ENCODE measurements around the gene AK1.
A peak's percentile ranks its signal among the peaks of the same experiment; 100 is the strongest.

The AK1 gene

DNA sequence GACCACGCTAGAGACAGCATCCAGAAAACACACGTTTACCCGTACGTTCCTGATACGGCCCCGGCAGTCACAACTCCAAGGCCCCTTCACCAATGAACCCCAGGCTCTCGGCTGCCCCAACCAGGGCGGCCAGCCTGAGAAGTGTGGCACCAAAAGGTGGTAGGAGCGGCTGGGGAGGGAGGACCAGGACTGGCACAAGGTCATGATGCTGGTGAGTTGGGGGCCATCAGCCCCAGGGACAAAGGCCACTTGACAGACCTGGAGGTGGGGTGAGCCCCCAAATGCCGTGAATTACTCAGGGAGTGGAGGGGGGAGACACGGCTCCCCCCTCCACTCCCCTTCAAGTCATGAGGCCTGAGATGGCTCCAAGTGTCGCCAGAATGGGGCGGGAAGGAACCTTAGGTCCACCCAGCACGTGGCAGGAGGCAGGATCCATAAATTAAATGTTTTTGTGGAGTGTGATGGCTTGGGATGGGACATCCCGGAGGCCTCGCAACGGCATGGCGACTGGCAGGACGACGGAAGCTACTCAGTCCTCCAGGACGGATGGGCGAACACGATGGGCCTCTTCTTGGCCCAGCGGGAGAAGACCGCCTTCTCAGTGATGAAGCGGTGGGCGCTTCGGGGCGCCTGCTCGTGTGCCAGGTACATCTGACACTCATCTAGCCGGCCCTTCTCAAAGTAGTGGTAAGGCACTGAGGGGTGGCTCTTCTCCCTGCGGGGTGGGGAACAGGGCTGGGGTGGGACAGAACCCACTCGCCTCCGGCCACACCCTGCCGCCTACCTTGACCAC, 30.6 kb upstream of the AK1 start:
- DNase-seq, result no peak

DNA sequence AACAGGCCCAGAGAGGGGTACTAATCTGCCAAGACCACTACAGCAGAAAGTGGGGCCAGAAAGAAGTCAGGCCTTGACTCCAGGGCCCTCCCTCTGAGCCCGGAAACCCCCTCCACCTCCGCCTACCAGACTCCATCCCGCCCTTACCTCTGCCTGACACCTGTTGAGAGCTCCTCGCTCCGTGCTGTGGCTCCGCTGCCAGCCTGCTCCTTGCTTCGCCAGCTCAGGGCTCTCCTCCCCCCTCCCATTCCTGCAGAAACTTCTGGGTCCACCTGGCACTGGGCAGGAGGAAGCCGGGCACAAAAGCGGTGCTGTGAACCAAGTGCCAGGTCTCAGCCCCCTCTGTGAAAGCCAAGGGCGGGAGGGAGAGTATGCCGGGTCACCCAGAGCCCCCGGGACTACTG, 28.3 kb upstream of the AK1 start:
- no peak for DNase-seq

DNA sequence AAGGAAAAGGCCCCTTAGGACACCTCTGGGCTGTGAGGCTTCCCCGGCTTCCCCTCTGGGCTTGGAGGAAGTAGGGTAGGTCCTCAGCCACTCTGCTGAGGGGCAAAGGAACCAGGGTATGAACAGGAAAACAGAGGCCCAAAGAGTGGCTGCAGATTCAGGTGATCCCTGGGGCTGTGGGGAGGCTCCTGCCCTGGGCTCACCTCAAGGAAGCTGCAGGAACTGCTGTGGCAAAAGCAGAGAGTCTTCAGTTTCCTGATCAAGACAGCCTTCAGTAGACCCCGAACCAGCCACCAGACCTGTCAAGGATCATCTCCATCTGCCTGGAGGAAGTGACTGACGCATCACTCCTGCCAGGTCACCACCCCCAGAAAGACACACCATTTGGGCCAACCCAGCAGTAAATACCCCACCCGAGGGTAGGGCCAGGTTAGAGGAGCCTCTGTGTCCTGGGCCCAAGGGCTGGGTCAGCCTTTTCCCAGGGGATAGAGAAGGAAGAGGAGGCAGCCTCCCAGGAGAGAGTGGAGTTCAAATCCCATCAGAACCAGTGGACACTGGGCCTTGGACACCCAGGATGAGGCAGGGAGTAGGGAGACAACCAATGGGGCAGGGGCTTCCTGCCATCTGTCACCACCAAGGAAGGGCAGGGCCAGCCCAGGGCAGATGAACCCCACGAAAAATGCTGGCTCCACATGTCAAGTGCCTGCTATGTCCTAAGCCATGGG, 27.7 kb upstream of the AK1 start:
- DNase-seq, result no peak

DNA sequence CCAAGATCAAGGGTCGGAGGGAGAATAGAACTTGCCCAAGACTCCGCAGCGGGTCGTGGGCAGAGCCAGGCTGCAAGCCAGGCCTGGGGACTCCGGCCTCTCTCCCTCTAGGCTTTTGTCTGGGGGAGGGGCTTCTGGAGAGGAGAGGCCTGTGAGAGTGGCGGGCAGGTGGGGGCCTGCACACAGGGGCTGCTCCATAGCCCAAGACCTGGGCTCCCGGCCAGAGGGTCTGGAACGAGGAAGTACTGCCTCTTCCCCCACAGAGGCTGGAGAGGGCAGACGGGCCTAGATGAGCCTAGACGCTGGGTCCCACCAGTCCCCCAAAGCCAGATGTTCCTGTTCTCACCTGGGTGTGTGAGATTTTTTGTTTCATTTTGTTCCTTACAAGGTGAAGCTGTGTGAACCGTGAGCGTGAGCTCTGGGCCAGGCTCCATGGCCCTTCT, 27.1 kb upstream of the AK1 start:
- no peak for DNase-seq

DNA sequence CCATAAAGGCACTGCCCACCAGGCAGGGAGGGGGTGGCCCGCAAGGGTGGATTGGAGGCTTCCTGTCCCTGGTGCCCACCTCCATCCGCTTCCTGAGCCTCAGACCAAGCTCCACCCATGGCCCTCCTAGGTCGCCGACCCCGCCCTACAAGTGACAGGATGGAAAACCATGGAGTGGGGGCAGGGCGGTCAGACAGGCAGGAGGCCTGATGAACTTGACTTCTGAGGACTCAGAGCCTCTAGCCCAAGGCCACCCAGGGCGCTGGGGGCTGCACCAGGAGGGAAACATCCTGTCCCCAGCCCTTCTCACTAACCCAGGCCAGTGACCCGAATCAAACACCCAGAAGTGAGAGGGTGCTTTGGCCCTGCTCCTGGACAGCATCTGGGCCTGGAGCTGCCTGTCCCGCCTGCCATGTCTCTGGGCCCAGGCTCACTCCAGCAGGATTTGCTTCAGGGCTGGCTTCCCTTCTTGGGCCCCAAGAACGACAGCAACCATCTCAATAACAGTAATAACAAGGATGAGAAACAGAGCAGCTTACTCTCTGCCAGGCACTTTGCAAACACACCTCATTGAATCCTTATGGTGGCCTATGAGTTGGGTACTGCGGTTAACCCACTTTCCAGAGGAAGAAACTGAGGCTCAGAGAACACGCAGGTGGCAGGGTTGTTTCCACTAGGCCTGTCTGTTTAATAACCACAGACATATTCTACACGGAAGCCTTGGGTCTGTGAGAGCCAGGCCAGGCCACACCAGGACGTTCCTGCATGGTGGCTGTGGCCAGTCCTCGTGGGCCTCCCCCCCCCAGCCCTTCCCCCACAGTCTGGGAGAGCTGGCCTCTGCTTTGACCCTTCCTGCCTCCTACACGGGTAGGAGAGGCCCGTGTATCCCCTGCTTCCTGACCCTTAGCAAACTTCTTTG, 26.3 kb upstream of the AK1 start:
- no peak for DNase-seq

DNA sequence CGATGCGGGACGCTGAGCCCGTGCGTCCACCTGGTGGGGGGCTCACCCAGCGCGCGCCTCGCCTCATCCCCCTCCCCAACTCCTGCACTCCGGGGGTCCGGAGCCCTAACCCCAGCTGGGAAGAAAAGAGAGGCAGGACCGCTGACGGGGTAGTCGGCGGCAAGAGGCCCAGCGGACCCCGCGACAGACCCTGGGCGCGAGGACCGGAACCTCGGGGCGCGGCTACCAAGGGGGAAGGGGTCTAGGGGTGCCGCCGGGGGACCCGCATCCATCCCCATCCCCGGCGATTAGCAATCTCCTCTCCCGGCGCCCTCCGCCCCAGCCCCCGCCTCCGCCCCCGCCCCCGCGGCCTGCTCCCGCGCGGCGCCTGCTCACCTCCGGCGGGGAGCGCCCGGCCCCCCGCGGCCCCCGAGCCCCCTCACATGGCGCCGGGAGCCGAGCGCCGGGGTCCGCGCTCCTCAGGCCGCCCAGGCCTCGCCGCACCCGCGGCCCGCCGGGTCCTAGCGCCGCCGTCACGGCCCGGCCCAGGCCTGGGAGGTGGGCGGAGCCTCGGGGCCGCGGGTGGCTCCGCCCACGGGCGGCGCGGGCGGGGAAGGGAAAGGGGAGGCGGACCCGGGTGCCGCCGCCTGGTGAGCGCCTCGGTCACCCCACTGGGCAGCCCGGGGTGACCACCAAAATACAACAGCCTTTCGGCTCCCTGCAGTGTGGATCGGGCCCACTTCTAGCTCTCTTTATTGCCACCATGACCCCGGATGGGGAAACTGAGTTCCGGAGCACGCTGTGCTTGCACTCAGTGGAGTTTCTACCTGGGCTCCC, 21.9 kb upstream of the AK1 start, which contains the start of gene ST6GALNAC6:
ST6GALNAC6 (minus strand) TSS at position 476 of the 816 bp plus-strand sequence. CDS start 1,622 bp downstream, outside the sequence.
- DNase-seq, result no peak

DNA sequence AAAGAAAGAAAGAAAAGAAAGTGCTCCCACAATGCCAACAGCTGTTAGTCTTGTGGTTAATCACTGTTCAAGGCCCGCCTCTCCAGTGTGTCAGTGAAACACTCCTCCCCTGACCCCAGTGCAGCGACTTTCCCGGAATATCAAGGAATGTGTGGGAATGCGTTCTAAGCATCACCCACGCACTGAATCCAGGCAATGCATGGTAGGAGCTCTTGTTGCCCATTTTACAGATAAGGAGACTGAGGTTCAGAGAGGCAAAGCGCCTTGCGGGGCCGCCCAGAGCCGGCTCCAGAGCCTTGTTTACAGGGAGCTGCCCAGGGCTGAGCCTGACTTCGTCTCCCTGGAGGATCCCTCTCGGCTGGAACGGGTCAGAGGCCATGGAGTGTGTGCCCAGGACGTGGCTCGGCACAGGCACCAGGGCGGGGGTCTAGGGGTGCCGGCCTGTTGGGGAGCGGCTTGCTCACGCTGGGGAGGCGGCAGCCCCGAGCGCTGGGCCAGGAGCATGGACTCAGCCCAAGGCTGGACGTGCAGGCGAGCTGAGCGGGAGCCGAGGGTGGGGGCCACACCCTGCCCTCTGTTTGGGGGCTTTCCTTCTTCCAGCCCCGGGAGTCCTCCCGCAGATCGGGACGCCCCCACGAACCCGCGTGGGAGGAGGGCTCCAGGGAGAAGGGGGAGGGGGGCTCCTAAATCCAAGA, 21.1 kb upstream of the AK1 start:
- DNase-seq, result no peak

DNA sequence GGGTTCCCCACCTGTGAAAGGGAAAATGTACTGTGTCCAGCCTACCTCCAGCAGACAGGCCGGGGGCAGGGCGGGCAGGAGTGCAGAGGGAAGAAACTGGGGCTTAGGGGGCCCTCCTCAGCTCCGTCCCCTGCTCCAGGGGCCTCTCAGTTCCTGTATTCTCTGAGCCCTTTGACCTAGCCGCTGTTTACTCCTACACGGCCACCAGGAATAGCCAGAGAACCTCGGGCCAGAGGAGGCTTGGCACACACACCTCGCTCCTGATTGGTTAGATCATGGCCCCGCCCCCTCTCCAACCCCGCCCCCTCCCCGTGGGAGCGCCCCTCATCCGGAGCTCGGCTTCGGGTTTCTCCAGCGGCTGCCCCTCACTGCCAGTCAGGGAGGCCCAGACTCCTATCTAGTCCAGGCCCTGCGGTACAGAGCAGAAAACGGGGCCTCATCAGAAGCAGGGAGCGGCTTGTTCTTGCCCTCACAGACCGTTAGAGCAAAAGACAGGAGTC, 19.8 kb upstream of the AK1 start:
- DNase-seq, result no peak

DNA sequence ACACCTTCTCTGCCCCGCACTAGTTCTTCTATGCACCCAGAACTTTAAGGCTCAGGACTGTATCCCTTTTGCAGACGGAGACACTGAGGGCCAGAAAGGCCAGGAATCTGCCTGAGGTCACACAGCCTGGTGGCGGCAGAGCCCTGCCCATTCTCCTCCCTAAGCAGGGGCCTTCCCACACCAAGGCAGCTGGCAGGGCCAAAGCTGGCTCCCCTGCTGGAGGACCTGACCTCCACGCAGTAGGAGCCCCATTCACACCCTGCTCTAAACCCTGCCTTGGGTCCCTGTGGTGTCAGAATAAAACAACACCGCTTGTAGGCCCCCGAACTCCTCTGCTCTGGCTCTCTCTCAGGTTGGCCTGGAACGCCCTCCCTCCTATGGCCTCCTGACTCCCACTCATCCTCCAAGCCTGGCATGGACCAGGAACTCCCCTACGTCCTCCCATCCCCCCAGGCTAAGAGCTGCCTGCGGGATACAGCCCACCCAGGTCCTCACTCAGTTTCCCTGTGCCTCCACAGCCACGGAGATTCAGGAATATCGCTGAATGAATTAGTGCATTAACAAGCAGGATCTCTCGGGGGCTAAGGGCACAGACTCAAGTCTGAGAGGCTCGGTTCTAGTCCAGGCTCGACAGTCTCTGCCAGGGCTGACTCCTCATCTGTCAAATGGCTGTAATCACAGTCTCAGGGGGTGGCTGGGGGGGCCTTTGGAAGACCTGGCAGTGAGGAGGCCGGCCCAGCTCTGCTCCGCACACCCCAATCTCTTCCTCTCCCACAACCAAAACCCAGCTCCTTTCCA, 19.1 kb upstream of the AK1 start:
- no peak for DNase-seq

DNA sequence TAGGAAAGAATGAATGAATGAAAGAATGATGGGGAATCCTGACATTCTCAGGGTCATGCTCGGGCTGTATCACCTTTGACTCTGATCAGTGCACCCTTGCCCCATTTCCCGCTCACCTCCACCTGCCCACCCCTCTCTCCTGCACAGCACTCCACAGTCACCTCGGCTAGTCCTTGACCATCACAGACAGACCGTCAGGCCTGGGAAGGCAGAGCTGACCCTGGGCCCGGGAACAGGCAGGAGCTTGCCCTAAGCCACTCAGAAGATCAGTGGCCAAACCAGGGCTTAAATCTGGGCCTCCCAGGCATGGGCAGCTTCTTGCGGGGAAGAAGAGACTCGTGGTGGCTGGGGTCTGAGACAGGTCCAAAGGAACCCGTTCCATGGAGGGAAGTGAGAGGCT, 18.3 kb upstream of the AK1 start:
- no peak for DNase-seq

DNA sequence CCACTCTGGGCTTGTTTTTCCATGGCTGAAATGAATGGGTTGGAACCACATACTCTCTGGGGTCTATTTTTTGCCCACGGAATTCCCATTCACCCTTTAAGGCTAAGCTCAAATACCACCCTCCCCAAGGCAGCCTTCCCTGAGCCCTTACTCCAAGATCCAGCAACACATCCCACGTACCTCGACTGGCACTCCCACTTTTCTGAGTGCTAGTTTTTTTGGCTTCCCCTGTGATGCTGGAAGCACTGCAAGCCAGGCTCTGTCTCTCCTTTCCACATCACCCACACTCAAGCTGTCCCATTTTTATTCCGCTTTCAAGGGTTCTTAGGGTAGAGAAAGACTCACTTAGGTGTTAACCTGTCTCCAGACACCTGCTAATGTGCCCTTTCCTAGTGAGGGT, 15.9 kb upstream of the AK1 start:
- no peak for DNase-seq

DNA sequence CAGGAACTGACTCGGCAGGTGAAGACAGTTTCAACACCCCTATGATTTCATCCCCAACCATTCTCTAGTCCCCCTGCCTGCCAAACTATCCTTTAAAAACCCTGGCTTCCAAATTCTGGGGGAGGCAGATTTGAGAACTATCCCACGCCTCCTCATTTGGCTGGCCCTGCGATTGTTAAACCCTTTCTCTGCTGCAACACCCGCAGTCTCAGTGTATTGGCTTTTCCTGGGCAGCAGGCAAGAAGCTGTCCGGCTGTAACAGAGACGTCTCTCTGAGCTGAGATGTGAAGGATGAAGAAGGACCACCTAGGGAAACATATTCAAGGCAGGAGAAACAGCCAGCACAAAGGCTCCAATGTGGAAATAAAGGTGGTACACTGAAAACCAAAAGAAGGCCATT, 15.4 kb upstream of the AK1 start:
- DNase-seq, result no peak

DNA sequence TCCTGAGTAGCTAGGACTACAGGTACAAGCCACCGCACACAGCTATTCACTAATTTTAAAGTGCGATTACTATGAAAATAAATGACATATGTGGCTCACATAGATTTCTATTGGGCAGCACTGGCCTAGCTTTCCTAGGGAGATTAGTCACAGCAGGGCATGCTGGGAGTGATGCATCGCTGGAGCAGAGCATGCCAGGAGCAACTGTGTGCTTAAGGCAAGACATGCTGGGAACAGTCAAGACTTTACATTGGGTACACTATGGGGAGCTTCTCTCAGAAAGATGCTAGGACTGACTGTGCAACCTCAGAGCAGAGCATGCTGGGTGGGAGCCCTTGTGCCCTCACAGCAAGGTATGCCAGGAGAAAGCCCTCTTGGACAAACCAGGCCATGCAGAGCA, 12.6 kb upstream of the AK1 start:
- DNase-seq, result no peak

DNA sequence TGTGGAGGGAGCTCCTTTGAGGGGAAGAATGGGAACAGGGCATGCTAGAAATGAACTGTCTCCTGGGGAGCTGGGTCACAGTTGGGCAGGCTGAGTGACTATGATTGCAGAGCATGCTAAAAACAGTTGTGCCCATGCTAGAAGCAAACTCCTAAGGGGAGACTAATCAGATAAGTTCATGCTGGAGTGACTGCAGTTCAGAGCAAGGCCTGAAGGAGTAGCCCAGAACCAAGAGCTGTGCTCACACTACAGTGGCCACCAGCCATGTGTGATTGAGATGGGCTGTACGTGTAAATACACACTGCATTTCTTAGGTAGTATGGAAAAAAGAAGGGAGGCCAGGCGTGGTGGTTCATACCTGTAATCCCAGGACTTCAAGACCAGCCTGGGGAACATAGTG, 10.3 kb upstream of the AK1 start:
- DNase-seq, result no peak

DNA sequence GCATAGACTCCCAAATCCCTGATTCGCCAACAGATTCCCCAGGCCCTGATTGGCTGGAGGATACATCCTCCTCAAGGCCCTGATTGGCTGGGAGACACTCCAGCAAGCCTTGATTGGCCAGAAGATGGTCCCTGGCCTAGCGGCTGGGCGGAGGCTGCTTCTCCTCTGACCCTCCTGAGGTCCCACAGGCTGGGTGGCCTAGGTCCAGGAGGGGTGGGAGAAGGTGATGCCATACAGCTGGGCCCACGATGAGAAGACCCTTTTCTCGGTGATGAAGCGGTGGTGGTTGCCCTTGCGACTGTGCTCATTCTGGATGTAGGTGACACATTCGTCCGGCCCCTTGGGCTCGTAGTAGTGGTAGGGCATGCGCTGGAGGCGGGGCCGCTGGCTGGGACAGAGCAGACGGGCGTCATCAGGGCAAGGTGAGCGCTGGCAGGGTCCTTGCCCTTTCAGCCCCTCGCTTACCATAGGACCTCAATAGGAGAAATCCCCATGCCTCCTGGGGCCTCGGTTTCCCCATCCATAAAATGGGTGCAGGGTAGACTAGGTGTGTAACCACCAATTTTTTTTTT, 9.0 kb upstream of the AK1 start:
- no peak for DNase-seq

DNA sequence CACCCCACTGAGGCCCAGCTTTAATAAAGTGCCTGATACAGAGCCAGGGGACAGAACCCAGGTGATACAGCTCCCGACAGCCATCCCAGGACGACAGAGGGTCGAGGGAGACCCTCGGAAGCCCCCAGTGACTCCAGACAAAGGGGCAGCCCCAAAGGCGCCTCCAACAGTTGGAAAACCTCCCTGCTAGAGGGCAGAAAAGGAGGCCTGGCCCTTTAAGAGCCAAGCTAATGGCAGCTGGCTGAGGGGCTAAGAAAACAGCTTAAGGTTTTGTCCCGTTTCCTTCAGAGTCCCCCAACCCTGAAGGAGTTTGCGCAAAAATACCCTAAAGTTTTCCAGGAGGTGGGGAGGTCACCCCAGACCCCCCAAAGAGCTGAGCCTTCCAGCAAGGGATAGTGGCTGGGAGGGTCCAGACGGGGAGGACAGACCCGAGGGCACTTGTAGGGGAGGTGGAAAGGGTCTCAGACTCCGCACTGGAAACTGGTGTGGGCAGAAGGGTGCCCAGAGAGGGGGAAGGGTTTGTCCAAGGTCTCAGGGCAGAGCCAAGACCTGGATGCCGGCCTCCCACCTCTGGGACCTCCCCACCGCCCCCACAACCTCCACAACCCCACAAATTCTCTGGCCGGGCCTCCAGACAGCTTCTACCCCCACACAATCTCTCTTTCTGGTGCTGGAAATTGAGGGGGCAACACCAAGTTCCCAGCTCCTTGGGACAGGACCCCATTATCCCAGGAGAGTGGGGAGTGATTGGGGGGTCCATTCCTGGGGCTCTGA, 8.2 kb upstream of the AK1 start:
- no peak for DNase-seq

DNA sequence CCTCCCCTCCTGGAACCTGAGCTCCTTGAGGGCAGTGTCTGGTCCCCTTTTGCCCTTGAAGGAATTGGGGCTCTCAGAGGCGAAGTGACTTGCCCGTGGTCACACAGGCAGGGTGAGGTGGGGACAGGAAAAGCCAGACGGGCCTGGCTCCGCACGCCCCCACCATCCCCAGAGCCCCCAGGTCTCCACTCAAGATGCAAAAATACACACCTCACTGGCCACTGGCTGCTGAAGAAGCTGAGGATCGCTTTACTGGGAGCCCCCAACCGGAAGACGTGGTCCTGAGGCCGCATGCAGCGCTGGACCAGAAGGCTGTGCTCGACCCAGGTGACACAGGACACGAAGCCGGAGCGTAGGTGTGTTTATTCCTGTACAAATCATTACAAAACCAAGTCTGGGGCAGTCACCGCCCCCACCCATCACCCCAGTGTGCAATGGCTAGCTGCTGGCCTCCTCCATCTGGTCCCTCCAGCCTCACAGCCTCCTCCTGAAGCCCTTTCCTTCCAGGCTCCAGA, 7.6 kb upstream of the AK1 start:
- no peak for DNase-seq

DNA sequence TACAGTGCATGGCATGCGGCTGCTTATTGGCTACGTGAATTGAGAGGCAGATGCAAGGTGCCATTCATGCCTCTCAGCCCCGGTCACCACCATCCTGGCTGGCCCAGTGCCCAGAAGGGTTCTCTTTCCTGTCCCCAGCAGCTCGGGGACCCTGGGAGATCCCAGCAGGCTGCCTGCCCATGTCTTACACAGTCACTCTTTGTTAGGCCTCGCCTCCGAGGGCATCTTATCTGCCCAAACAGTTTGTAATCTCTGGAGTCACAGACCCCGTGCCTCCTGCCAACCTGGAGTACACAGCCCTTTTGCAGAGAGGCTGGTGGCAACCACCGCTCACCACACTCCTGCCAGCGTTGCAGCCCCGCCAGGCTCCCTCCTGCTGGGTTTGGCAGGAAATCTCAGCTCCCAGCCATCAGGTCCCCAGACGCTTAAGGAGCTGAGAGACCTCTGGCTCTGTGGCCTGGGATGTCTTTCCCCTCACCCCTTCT, 7.0 kb upstream of the AK1 start:
- DNase-seq, result peak; percentile 50

DNA sequence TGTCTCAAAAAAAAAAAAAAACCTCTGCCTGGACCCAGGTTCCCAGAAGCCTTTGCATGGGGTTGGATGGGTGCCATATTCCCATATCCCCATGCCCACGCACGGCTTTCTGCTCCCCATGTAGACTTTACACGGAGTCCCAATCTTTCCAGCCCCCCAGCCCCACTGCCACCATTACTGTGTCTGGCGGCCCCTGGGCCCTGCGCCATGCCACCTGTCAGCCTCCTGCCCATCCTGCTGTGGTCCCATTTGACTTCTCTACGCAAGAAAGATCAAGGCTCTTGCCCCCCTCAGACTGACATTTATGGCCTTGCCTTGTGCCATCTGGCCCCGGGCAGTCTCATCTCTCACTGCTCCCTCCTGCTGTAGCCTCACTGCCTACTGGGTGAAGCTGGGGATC, 6.5 kb upstream of the AK1 start:
- peak; percentile 62 for DNase-seq
